Fibroblast of upper back skin (primary cell): Measurements from ENCODE around the gene CYBRD1.

ENCODE experiments used
- DNase-seq: peaks from one replicate; pipeline ENCODE4 v3.0.0-alpha.2; 2013

The CYBRD1 gene

GRCh38 chr2:171557363-171557762 lies 35.1 kb downstream of the CYBRD1 start:
- DNase-seq, result no peak

DNA sequence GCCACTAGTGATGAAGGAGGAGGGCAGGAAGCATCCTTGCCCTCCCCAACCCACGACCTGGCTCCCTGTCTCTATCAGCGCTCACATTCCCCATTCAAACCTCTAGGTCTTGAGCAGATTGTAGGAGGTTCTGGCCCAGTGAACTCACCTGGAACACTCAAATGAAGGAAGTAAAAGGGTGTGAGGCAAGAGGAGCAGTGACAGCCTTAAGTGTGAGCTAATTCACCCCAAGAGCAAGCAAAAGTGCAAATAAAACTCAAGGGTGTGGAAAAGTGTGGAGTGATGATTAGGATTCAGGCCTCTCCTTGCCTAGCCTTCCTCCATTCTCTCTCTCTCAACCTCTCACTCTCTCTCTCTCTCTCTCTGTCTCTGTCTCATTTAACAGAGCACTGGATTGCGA lies 41.0 kb downstream of the CYBRD1 start:
- DNase-seq, result no peak

DNA sequence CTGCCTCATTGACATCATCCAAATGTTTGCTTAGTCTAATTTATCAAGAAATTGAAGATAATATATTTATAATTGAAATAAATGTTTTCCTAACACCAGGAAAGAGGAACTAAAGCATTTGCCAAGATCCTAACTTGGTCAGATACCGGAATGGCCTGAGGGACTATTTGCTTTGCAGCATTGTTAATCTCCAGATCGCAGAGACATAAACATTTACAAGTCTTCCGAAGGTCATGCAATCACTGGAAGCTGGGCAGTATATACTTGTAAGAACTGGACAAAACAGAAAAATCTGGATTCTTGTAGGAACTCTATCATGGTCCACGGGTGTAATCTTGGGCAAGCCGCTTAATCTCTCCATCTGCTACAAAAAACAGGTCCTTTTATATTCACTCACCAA lies 42.2 kb downstream of the CYBRD1 start:
- no peak for DNase-seq

GRCh38 chr2:171566057-171566456 lies 43.8 kb downstream of the CYBRD1 start:
- DNase-seq, result peak; percentile 5

GRCh38 chr2:171566753-171567152 lies 44.5 kb downstream of the CYBRD1 start:
- DNase-seq, result no peak

DNA sequence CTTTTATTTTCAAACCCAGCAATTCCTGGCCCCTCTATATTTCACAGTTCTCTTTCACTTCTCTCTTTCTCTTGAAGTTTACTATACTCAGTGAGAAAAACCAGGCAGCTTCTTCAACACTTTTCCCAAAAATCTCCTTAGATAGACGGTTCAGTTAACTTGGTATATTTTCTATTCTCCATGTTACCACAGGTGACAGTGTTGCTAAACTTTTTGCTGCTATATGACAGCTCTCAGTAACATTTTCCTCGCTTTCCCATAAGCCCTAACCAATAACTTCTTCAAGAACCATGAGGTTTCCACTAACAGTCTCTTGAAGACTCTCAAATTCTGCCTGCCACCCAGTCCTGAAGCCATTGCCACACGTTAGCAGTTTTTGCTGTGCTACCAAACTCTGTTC lies 45.8 kb downstream of the CYBRD1 start:
- DNase-seq, result no peak

DNA sequence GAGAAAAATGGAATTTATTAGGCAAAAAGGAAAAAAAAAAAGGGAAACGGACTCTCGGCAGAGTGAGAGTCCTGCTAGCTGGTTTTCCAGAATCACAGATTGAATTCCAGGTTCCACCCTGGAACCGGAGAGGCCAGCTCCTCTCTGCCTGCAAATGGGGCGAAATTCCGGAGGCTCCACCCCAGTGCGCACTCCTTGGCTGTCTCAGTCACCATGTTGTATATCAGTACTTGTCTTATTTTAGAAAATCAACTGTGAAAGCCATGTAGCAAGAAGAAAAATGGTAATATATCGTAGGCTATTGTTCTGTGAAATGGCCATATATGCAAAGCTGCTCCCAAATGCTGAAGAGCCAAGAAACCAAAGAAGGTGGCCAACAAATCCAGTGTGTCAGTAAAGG lies 49.4 kb downstream of the CYBRD1 start:
- no peak for DNase-seq

- peak; percentile 72 for DNase-seq
Observed at GRCh38 chr2:171574149-171574795, 52.0 kb downstream of the CYBRD1 start.

DNA sequence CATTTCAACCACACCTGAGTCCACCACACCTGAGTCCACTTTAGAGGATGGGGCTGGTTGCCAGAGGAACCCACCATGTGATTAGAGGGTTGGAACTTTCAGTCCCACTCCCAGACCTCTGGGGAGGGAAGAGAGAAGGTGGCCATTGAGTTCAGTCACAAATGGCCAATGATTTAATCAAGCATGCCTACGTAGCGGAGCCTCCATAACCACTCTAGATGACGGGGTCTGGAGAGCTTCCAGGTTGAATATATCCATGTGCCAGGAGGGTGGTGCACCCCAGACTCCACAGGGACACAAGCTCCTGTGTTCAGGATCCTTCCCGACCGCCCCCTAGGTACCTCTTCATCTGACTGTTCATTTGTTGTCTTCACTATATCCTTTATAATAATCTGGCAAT lies 53.3 kb downstream of the CYBRD1 start:
- no peak for DNase-seq

DNA sequence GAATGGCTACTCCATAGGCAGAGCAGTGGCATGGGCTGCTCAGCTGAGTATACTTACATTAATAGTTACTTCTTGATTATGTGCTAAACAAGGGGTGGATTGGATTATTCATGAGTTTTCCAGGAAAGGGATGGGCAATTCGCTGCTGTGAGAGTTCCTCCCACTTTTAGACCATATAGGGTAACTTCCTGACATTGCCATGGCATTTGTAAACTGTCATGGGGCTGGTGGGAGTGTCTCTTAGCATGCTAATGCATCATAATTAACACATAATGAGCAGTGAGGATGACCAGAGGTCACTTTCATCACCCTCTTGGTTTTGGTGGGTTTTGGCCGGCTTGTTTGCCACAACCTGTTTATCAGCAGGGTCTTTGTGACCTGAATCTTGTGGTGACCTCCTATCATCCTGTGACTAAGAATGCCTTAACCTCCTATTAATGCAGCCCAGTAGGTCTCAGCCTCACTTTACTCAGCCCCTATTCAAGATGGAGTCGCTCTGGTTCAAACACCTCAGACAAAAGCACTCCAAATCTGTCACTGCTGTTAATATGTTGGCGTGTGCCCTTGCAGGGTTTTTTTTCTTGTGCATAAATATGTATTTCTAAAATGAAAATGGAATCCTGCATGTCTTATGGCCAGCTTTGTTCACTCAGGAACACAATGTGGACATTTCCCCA lies 56.0 kb downstream of the CYBRD1 start:
- no peak for DNase-seq

DNA sequence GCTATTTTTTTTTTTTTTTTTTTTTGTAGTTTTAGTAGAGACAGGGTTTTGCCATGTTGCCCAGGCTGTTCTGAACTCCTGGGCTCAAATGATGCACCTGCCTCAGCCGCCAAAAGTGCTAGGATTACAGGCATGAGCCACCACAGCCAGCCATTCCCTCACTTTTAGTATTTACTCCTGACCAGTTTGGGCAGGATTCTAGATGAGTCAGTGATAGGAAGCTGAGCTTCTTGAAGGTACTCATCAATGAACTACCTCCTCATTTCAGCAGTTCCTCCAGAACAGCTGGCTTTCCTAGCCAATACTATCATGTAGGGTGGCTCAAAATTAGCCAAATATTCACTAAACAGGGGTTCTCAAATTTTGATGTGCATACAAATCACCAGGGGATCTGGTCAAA lies 57.2 kb downstream of the CYBRD1 start:
- DNase-seq, result no peak

DNA sequence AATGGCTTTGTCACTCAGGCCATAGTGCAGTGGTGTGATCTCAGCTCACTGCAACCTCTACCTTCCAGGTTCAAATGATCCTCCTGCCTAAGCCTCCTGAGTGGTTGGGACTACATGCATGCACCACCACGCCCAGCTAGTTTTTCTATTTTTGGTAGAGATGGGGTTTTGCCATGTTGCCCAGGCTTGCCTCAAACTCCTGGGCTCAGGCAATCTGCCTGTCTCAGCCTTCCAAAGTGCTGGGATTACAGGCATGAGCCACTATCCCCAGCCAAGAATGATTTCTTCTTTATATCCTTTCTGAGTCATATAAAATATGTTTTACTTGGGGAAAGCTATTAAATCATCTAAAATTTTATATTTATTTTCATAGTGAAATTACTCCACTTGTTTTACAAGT lies 61.3 kb downstream of the CYBRD1 start:
- DNase-seq, result no peak

DNA sequence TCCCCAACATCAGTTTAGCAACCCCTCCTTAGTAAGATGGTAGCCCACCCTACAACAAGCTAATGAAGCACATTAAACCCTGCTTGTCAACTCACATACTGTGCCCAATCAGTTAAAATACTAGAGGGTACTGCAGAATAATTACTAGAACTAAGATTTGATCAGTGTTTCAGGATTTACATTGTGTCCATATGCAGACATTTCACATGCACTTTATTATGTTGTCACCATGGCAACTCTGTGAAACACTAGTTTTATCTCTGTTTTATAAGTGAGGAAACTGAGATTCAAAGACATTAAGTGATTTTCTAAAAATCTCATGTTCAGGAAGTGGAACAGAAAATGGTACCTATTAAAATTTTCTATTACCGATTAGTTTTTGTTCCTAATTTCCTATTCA lies 61.7 kb downstream of the CYBRD1 start:
- no peak for DNase-seq

DNA sequence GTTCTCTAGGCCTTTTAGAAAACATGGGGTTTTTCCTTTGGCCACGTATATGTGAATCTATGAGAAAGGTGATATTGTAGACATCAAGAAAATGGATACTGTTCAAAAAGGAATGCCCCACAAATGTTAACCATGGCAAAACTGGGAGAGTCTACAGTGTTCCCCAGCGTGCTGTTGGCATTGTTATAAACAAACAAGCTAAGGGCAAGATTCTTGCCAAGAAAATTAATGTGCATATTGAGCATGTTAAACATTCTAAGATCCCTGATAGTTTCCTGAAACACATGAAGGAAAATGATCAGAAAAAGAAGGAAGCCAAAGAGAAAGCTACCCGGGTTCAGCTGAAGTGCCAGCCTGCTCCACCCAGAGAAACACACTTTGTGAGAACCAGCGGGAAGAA lies 64.9 kb downstream of the CYBRD1 start:
- DNase-seq, result no peak

- DNase-seq, result no peak
Observed at GRCh38 chr2:171587567-171587966, 65.3 kb downstream of the CYBRD1 start.

GRCh38 chr2:171590116-171590515 lies 67.8 kb downstream of the CYBRD1 start:
- DNase-seq, result no peak

- DNase-seq, result peak; percentile 11
Observed at GRCh38 chr2:171592036-171592555, 69.8 kb downstream of the CYBRD1 start.

- DNase-seq, result no peak
Observed at GRCh38 chr2:171595456-171595855, 73.2 kb downstream of the CYBRD1 start.

GRCh38 chr2:171595896-171596295 lies 73.6 kb downstream of the CYBRD1 start:
- peak; percentile 93 for DNase-seq

DNA sequence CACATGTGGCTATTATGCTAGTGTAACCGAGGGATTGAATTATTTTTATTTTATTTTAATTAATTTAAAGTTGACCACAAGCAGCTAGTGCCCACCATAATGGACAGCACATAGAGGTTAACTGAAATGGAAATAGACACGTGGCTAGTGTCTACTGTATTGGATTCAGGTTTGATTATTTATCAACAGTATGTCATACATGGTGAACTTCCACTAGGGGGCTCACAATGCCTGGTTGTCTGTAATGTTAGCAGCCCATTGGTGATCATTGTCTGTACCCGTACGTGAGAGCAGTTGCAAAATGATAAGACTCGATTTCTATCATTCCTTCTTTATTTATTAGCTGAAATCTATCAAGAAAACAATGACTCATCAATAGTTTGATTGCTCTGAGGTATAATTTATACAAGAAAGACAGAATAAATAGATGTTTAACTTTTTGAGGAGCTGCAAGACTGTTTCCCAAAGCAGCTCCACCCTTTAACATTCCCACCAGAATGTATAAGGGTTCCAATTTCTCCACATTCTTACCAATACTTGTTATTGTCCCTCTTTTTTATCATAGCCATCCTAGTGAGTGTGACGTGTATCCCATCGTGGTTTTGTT lies 76.5 kb downstream of the CYBRD1 start:
- DNase-seq, result peak; percentile 69

GRCh38 chr2:171600126-171600525 lies 77.9 kb downstream of the CYBRD1 start:
- DNase-seq, result no peak

DNA sequence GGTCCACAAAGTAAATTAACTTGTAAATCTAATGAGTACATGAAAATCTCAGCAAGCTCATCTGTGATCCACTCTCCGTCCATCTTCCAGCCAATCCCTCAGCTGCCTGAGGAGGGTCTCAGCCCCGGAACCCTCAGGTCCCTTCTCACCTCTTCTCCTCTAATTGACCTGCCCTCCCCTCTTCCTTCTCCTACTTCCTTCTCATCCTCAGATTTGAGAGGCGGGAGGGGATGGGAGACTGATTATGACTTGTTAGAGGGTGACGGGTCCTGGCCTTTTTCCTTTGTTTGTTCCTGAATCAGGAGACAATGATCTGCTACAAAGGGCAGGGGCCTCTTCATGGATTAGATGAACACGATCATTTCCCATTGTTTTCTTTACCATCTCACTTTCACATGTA lies 80.1 kb downstream of the CYBRD1 start:
- no peak for DNase-seq
